Measurements from ENCODE around the gene RAB11FIP2. TPM values are rescaled to one million over a fixed set of nuclear protein-coding genes. Genes with fewer than 3 reads are reported as not detected.

The RAB11FIP2 gene
- total RNA-seq, 1 donor from 2014 or later = 14.7 TPM

- intact Hi-C loops (cut with micrococcal nuclease) = no loop called here
Measured at GRCh38 chr10:118035354-118036005, 11.3 kb downstream of the RAB11FIP2 start.

GRCh38 chr10:118034791-118035261 lies 11.9 kb downstream of the RAB11FIP2 start:
- intact Hi-C loops (cut with micrococcal nuclease) = no loop called here

GRCh38 chr10:118033905-118034304 lies 12.8 kb downstream of the RAB11FIP2 start:
- intact Hi-C loops (cut with micrococcal nuclease) = no loop called here

GRCh38 chr10:118032564-118032963 lies 14.2 kb downstream of the RAB11FIP2 start:
- intact Hi-C loops (cut with micrococcal nuclease) = no loop called here

- intact Hi-C loops (cut with micrococcal nuclease) = no loop called here
Measured at GRCh38 chr10:118031351-118032075, 15.2 kb downstream of the RAB11FIP2 start.

- intact Hi-C loops (cut with micrococcal nuclease) = no loop called here
Measured at GRCh38 chr10:118028619-118029018, 18.1 kb downstream of the RAB11FIP2 start.

GRCh38 chr10:118027397-118027796 lies 19.3 kb downstream of the RAB11FIP2 start:
- intact Hi-C loops (cut with micrococcal nuclease) = no loop called here

- intact Hi-C loops (cut with micrococcal nuclease) = no loop called here
Measured at GRCh38 chr10:118026936-118027335, 19.8 kb downstream of the RAB11FIP2 start.

GRCh38 chr10:118020365-118020764 lies 26.4 kb downstream of the RAB11FIP2 start:
- intact Hi-C loops (cut with micrococcal nuclease) = no loop called here

GRCh38 chr10:118017850-118018249 lies 28.9 kb downstream of the RAB11FIP2 start:
- intact Hi-C loops (cut with micrococcal nuclease) = no loop called here

GRCh38 chr10:118017071-118017740 lies 29.5 kb downstream of the RAB11FIP2 start:
- intact Hi-C loops (cut with micrococcal nuclease) = no loop called here

GRCh38 chr10:118012952-118013525 lies 33.7 kb downstream of the RAB11FIP2 start:
- intact Hi-C loops (cut with micrococcal nuclease) = no loop called here

- intact Hi-C loops (cut with micrococcal nuclease) = no loop called here
Measured at GRCh38 chr10:118007773-118008172, 39.0 kb downstream of the RAB11FIP2 start.

- intact Hi-C loops (cut with micrococcal nuclease) = no loop called here
Measured at GRCh38 chr10:118003126-118003525, 43.6 kb downstream of the RAB11FIP2 start.

GRCh38 chr10:118002581-118002980 lies 44.2 kb downstream of the RAB11FIP2 start:
- intact Hi-C loops (cut with micrococcal nuclease) = no loop called here

GRCh38 chr10:117997673-117998072 lies 49.1 kb downstream of the RAB11FIP2 start:
- intact Hi-C loops (cut with micrococcal nuclease) = no loop called here

- intact Hi-C loops (cut with micrococcal nuclease) = no loop called here
Measured at GRCh38 chr10:117996709-117997108, 50.0 kb downstream of the RAB11FIP2 start.

- intact Hi-C loops (cut with micrococcal nuclease) = no loop called here
Measured at GRCh38 chr10:117994771-117995170, 52.0 kb downstream of the RAB11FIP2 start.

- intact Hi-C loops (cut with micrococcal nuclease) = no loop called here
Measured at GRCh38 chr10:117993166-117993565, 53.6 kb downstream of the RAB11FIP2 start.

- intact Hi-C loops (cut with micrococcal nuclease) = no loop called here
Measured at GRCh38 chr10:117991701-117992100, 55.0 kb downstream of the RAB11FIP2 start.

GRCh38 chr10:117989962-117990361 lies 56.8 kb downstream of the RAB11FIP2 start:
- intact Hi-C loops (cut with micrococcal nuclease) = no loop called here

- intact Hi-C loops (cut with micrococcal nuclease) = no loop called here
Measured at GRCh38 chr10:117988814-117989213, 57.9 kb downstream of the RAB11FIP2 start.
